Measurements from ENCODE around the gene SMIM28.
A peak's percentile ranks its signal among the peaks of the same experiment; 100 is the strongest.

SMIM28 gene

GRCh38 chr6:138387577-138388368, 10.1 kb downstream of the SMIM28 start:
- no peak for TF ChIP-seq POLR2A (IDR thresholded peaks at IDR 0.05; ENCODE audit: low read depth, low read length)
- DNase-seq (ENCODE audit: insufficient read length, low spot score) = no peak
- no peak for FAIRE-seq

- FAIRE-seq = no peak
- DNase-seq (ENCODE audit: insufficient read length, low spot score) = no peak
- TF ChIP-seq POLR2A (IDR thresholded peaks at IDR 0.05; ENCODE audit: low read depth, low read length) = no peak
Observed at GRCh38 chr6:138389551-138389950, 11.8 kb downstream of the SMIM28 start.

GRCh38 chr6:138393871-138394783, 16.4 kb downstream of the SMIM28 start:
- no peak for DNase-seq (ENCODE audit: insufficient read length, low spot score)
- FAIRE-seq = no peak
- no peak for TF ChIP-seq POLR2A (IDR thresholded peaks at IDR 0.05; ENCODE audit: low read depth, low read length)

GRCh38 chr6:138396709-138397108, 19.0 kb downstream of the SMIM28 start:
- DNase-seq (ENCODE audit: insufficient read length, low spot score) (no peak), FAIRE-seq (no peak)
- no peak for TF ChIP-seq POLR2A (IDR thresholded peaks at IDR 0.05; ENCODE audit: low read depth, low read length)

GRCh38 chr6:138397128-138398122, 19.7 kb downstream of the SMIM28 start:
- TF ChIP-seq POLR2A (IDR thresholded peaks at IDR 0.05; ENCODE audit: low read depth, low read length) = no peak
- FAIRE-seq (no peak), DNase-seq (ENCODE audit: insufficient read length, low spot score) (no peak)

GRCh38 chr6:138400326-138400725, 22.6 kb downstream of the SMIM28 start:
- TF ChIP-seq POLR2A (IDR thresholded peaks at IDR 0.05; ENCODE audit: low read depth, low read length) = no peak

GRCh38 chr6:138401960-138402837, 24.5 kb downstream of the SMIM28 start:
- FAIRE-seq = no peak
- no peak for DNase-seq (ENCODE audit: insufficient read length, low spot score)
- no peak for TF ChIP-seq POLR2A (IDR thresholded peaks at IDR 0.05; ENCODE audit: low read depth, low read length)

More at GRCh38 chr6:138400326-138400725, 22.6 kb downstream of the SMIM28 start:
- FAIRE-seq (no peak), DNase-seq (ENCODE audit: insufficient read length, low spot score) (no peak)

GRCh38 chr6:138402838-138403187, 25.1 kb downstream of the SMIM28 start:
- DNase-seq (ENCODE audit: insufficient read length, low spot score) (no peak), FAIRE-seq (no peak)
- no peak for TF ChIP-seq POLR2A (IDR thresholded peaks at IDR 0.05; ENCODE audit: low read depth, low read length)

GRCh38 chr6:138403324-138403800, 25.7 kb downstream of the SMIM28 start:
- no peak for TF ChIP-seq POLR2A (IDR thresholded peaks at IDR 0.05; ENCODE audit: low read depth, low read length)
- DNase-seq (ENCODE audit: insufficient read length, low spot score) (peak; percentile 7), FAIRE-seq (no peak)

- FAIRE-seq (no peak), DNase-seq (ENCODE audit: insufficient read length, low spot score) (peak; percentile 76)
- peak; percentile 47; the same call in 1 of the 2 replicates for TF ChIP-seq POLR2A (IDR thresholded peaks at IDR 0.05; ENCODE audit: low read depth, low read length)
Observed at GRCh38 chr6:138403801-138404665, 26.3 kb downstream of the SMIM28 start, which contains the start of gene HEBP2. TSS of gene HEBP2 (plus strand) at chr6:138404223. CDS start at chr6:138404496, 273 bp downstream.

- FAIRE-seq (no peak), DNase-seq (ENCODE audit: insufficient read length, low spot score) (no peak)
- no peak for TF ChIP-seq POLR2A (IDR thresholded peaks at IDR 0.05; ENCODE audit: low read depth, low read length)
Observed at GRCh38 chr6:138404666-138405337, 27.1 kb downstream of the SMIM28 start.

All from H54 (cell line).